Glutamatergic neuron (in vitro differentiated cells): ENCODE results near the gene RUNDC3A. TPM values are rescaled to one million over a fixed set of nuclear protein-coding genes. Genes with fewer than 3 reads are reported as not detected.
"Not testable (repeated sequence)": the region's sequence is repeated elsewhere in the genome, so short reads cannot be mapped to it uniquely, and the experiment has no call there.

Experiments used
- DNase-seq: peaks from one replicate; pipeline ENCODE4 v3.0.0; 2022
- H3K27ac Mint-ChIP-seq: one replicate; pipeline ENCODE4 v1.8.0; 2020; ENCODE audit warnings: mild to moderate bottlenecking, mixed read lengths, inconsistent platforms; ENCODE audit not compliant: unreplicated experiment
- H3K27me3 Mint-ChIP-seq: one replicate; pipeline ENCODE4 v1.8.0; 2020; ENCODE audit warnings: mild to moderate bottlenecking, moderate library complexity, mixed read lengths, inconsistent platforms; ENCODE audit not compliant: unreplicated experiment
- H3K36me3 Mint-ChIP-seq: one replicate; pipeline ENCODE4 v1.8.0; 2020; ENCODE audit warnings: mild to moderate bottlenecking, mixed read lengths, inconsistent platforms; ENCODE audit not compliant: unreplicated experiment
- H3K4me1 Mint-ChIP-seq: one replicate; pipeline ENCODE4 v1.8.0; 2020; ENCODE audit warnings: mild to moderate bottlenecking, low read depth, mixed read lengths, inconsistent platforms; ENCODE audit not compliant: unreplicated experiment
- H3K4me3 Mint-ChIP-seq: one replicate; pipeline ENCODE4 v1.8.0; 2020; ENCODE audit warnings: mild to moderate bottlenecking, mixed read lengths, inconsistent platforms; ENCODE audit not compliant: unreplicated experiment
- H3K9me3 Mint-ChIP-seq: one replicate; pipeline ENCODE4 v1.8.0; 2020; ENCODE audit warnings: mild to moderate bottlenecking, moderate library complexity, mixed read lengths, inconsistent platforms; ENCODE audit not compliant: unreplicated experiment
- CTCF ChIP-seq: fragments of 200-600 bp; sonication (generic); IDR thresholded peaks from one replicate; pipeline ENCODE4 v1.5.0; 2021; ENCODE audit not compliant: partially characterized antibody, unreplicated experiment
- total RNA-seq: library from RNA; stranded (reverse); fragmentation: NEBNext Ultra II Directional; extraction: Animal tissue kit (Norgen Biotek cat#: 25700); gene quantifications from one replicate; pipeline ENCODE4 v1.2.1, GENCODE V29; 2021; ENCODE audit not compliant: unreplicated experiment

The RUNDC3A gene
- total RNA-seq, 1 donor from 2014 or later = 282 TPM

- no peak for DNase-seq
- H3K27ac Mint-ChIP-seq = no peak overlapping the region
- no peaks in the 10 kb centered on the region for H3K36me3 Mint-ChIP-seq
- H3K4me3 Mint-ChIP-seq = no peak overlapping the region
- TF ChIP-seq CTCF = no peak
- peaks cover 2% of the 10 kb centered on the region for H3K27me3 Mint-ChIP-seq
- H3K9me3 Mint-ChIP-seq = peaks cover 3% of the 10 kb centered on the region
- peaks cover 3% of the 10 kb centered on the region for H3K4me1 Mint-ChIP-seq
Measured at GRCh38 chr17:44335968-44336367, 27.6 kb downstream of the RUNDC3A start.

DNA sequence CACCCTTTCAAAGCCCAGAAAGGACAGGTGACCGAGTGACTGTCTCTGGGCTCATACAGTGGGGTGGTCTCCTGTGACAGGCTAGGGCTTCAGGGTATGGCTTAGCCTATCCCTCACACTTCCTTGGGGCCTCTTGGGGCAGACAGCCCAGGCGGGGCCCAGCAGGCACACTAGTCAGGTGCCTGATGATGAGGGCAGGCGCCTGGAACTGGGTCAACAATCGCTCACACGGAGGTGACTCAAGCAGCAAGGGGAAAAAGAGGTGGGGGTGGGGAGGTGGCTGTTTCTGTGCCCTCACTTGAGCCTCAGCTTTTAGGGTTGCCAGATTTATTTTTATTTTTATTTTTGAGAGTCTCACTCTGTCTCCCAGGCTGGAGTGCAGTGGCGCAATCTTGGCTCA lies 30.3 kb downstream of the RUNDC3A start:
- Mint-ChIP-seq H3K27ac (no peak overlapping the region), H3K9me3 (peaks cover 5% of the 10 kb centered on the region), H3K4me1 (no peaks in the 10 kb centered on the region), H3K27me3 (peaks cover 4% of the 10 kb centered on the region), H3K4me3 (no peak overlapping the region), H3K36me3 (no peaks in the 10 kb centered on the region)
- DNase-seq = no peak
- TF ChIP-seq CTCF = no peak

DNA sequence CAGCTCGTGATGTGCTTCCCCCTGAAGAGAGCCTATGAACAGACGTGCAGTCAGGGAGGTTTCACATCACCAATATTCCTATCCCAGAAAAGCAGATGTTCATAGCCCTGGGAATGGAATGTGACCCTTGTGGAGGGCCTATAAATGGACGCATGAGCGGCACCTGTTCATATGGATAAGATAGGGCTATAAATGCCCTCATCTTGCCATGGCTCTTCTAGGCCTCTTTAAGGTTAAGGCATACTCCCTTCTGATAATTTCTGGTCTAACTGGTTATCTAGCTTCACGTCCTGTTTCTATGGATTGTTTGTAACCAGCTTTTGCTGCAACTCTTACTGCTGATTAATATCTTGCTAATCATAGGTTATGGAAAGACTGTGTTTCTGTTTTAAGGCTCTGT lies 32.2 kb downstream of the RUNDC3A start:
- not testable (repeated sequence) for H3K4me1 Mint-ChIP-seq, H3K36me3 Mint-ChIP-seq, H3K4me3 Mint-ChIP-seq, H3K27ac Mint-ChIP-seq, DNase-seq
- Mint-ChIP-seq H3K27me3 (peaks cover 10% of the 10 kb centered on the region), H3K9me3 (peaks cover 10% of the 10 kb centered on the region)

GRCh38 chr17:44343510-44344209 lies 35.3 kb downstream of the RUNDC3A start:
- H3K9me3 Mint-ChIP-seq = peaks cover 10% of the 10 kb centered on the region
- DNase-seq = no peak
- H3K4me3 Mint-ChIP-seq = peak overlapping the region; percentile 98
- peaks cover 13% of the 10 kb centered on the region for H3K27me3 Mint-ChIP-seq
- peak overlapping the region; percentile 72 for H3K27ac Mint-ChIP-seq
- peaks cover 3% of the 10 kb centered on the region for H3K4me1 Mint-ChIP-seq
- no peaks in the 10 kb centered on the region for H3K36me3 Mint-ChIP-seq
- TF ChIP-seq CTCF = no peak

DNA sequence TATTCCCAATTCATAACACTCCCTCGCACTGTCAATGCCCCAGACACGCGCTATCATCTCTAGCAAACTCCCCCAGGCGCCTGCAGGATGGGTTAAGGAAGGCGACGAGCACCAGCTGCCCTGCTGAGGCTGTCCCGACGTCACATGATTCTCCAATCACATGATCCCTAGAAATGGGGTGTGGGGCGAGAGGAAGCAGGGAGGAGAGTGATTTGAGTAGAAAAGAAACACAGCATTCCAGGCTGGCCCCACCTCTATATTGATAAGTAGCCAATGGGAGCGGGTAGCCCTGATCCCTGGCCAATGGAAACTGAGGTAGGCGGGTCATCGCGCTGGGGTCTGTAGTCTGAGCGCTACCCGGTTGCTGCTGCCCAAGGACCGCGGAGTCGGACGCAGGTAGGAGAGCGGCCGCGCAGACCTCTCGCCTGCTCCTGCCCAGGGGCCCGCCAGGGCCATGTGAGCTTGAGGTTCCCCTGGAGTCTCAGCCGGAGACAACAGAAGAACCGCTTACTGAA lies 36.6 kb downstream of the RUNDC3A start, which contains the start of gene GRN:
TSS of gene GRN (plus strand) at position 364 of the 515 bp plus-strand sequence. CDS start 3,863 bp downstream, outside the sequence.
- Mint-ChIP-seq H3K9me3 (peaks cover 10% of the 10 kb centered on the region), H3K36me3 (no peaks in the 10 kb centered on the region), H3K4me3 (peak within 1 kb of the TSS; percentile 98), H3K27ac (peak within 1 kb of the TSS; percentile 91), H3K27me3 (peaks cover 13% of the 10 kb centered on the region), H3K4me1 (peaks cover 4% of the 10 kb centered on the region)
- peak; percentile 92 for DNase-seq
- no peak for TF ChIP-seq CTCF
